ENCODE results near the gene NOLC1. TPM values are rescaled to one million over a fixed set of nuclear protein-coding genes. Genes with fewer than 3 reads are reported as not detected.

The NOLC1 gene
- total and polyA plus RNA-seq, 10 of the 15 experiments (the other 5 are each of a cell fraction or from before 2014, with no cell fraction given): 91.7 to 244 (median 128) TPM

GRCh38 chr10:102196893-102197292 lies 44.7 kb downstream of the NOLC1 start (continued):
- TF ChIP-seq EZH2 (IDR thresholded peaks at IDR 0.05; ENCODE audit: borderline replicate concordance, control insufficient read depth, low read depth, low read length) (no peak), IKZF2 (IDR thresholded peaks at IDR 0.05) (peak; percentile 23 to 56; a peak in 2 of 4 replicates), IRF4 (IDR thresholded peaks at IDR 0.05; ENCODE audit: low read depth, low read length) (no peak), CHD2 (IDR thresholded peaks at IDR 0.05; ENCODE audit: borderline replicate concordance, low read depth, low read length) (no peak), EED (IDR thresholded peaks at IDR 0.05; ENCODE audit: low read depth) (peak; percentile 45; the same call in 1 of the 2 replicates), E4F1 (IDR thresholded peaks at IDR 0.05; ENCODE audit: borderline replicate concordance, partially characterized antibody) (no peak), POLR2A (IDR thresholded peaks at IDR 0.05; ENCODE audit: low read depth, low read length) (no peak), CREB1 (IDR thresholded peaks at IDR 0.05; ENCODE audit: low read depth) (no peak), ZNF274 (IDR thresholded peaks at IDR 0.05; ENCODE audit: insufficient read depth, insufficient read length) (no peak), ZBED1 (IDR thresholded peaks at IDR 0.05; ENCODE audit: borderline replicate concordance) (no peak), SREBF2 (IDR thresholded peaks at IDR 0.05; ENCODE audit: low read length) (no peak), PBX3 (IDR thresholded peaks at IDR 0.05; ENCODE audit: insufficient replicate concordance, low read depth, low read length) (no peak), SUPT20H (IDR thresholded peaks at IDR 0.05; ENCODE audit: borderline replicate concordance, control insufficient read depth, low read depth, low read length) (no peak), PKNOX1 (IDR thresholded peaks at IDR 0.05) (no peak), NFYA (IDR thresholded peaks at IDR 0.05; ENCODE audit: borderline replicate concordance, low read depth, low read length) (no peak), NRF1 (conservative IDR thresholded peaks at IDR 0.05; ENCODE audit: low read depth, low read length) (no peak), NFXL1 (IDR thresholded peaks at IDR 0.05; ENCODE audit: borderline replicate concordance) (no peak), BMI1 (IDR thresholded peaks at IDR 0.05; ENCODE audit: borderline replicate concordance) (no peak), TCF12 (IDR thresholded peaks at IDR 0.05; ENCODE audit: low read depth, low read length) (peak; percentile 91; the same call in 1 of the 2 replicates), KDM1A (IDR thresholded peaks at IDR 0.05; ENCODE audit: borderline replicate concordance) (no peak), NFIC (IDR thresholded peaks at IDR 0.05; ENCODE audit: low read depth, low read length) (peak; percentile 45; the same call in 1 of the 2 replicates), HDAC6 (IDR thresholded peaks at IDR 0.05; ENCODE audit: unreplicated experiment) (no peak), TAF1 (IDR thresholded peaks at IDR 0.05; ENCODE audit: borderline replicate concordance, low read depth, low read length) (no peak), CBX3 (IDR thresholded peaks at IDR 0.05; ENCODE audit: borderline replicate concordance, low read depth) (no peak), IRF5 (IDR thresholded peaks at IDR 0.05; ENCODE audit: borderline replicate concordance) (no peak)
